ENCODE measurements around the gene ZNF385A. TPM values are rescaled to one million over a fixed set of nuclear protein-coding genes. Genes with fewer than 3 reads are reported as not detected.

Gene ZNF385A, protein sequence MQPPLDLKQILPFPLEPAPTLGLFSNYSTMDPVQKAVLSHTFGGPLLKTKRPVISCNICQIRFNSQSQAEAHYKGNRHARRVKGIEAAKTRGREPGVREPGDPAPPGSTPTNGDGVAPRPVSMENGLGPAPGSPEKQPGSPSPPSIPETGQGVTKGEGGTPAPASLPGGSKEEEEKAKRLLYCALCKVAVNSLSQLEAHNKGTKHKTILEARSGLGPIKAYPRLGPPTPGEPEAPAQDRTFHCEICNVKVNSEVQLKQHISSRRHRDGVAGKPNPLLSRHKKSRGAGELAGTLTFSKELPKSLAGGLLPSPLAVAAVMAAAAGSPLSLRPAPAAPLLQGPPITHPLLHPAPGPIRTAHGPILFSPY
- total RNA-seq (10 to 100 TPM in 1 of 5 donors, 1 to 10 TPM in 4; 1.2 to 35.7 (median 2.6) TPM), polyA plus RNA-seq (10 to 100 TPM; 16.9 to 35.1 (median 17.6) TPM)
- long read RNA-seq, donor 1, partial matches to known transcripts = 0 of 1 reads
- long read RNA-seq, donor 1, other reads (novel, unspliced or antisense) = 0 of 1 reads
- long read RNA-seq, donor 2 = 0 reads
- long read RNA-seq, donor 3 = 0 reads
- long read RNA-seq, donor 4 = 0 reads
- long read RNA-seq, donor 5 = 0 reads
- long read RNA-seq, donor 6, partial matches to known transcripts = 0 of 2 reads
- long read RNA-seq, donor 6, other reads (novel, unspliced or antisense) = 0 of 2 reads
- long read RNA-seq, donor 7, partial matches to known transcripts = 0 of 1 reads
- long read RNA-seq, donor 7, other reads (novel, unspliced or antisense) = 0 of 1 reads
- long read RNA-seq, donor 8, partial matches to known transcripts = 0 of 1 reads
- long read RNA-seq, donor 8, other reads (novel, unspliced or antisense) = 0 of 1 reads
- long read RNA-seq, donor 9 = 0 reads
- long read RNA-seq, donor 10 = 0 reads

DNA sequence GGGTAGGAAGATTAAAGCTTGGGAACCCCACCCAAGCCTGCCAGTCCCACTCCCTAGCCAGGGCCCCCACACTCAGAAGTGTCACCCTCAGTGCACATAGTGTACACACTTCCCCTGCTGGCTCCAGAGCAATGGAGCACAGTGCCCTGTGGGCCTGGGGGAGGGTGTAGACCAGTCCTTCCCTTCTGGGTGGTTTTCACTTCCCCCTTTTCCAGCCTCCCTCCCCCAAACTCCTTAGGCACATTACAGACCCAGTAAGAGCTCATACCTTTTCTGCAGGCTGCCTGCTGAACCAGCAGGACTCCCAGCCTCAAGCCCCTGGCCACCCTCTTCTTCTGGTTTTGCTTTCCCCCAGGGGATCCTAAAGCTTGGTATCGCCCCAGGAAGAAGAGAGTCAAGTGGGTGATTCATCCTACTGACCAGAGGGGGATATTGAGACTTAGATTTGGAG is at the start of gene ZNF385A:
Gene ZNF385A (minus strand): TSS at position 143 of the 451 bp plus-strand sequence. CDS start 219 bp downstream, outside the sequence.
- 78 to 100% (median 88%) methylated on average over 1 of the region's 1 CpG for WGBS, 5 donors

DNA sequence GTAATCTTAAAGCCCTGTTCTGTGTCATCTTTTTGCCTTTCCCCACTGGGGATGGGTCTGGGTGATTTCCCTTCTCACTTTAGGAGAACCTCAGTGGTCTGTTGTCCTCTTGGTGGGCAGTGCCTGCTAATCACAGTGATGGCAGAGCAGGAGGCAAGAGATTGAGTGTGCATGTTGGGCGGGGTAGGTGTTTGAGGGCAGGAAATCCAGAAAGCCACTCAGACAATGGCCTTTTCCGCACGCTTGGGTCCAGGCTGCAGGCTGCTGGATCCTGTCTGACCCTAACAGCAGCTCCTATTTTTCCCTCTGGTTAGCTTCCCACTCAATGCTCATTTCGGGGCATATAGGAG is 48.3 kb upstream of the ZNF385A start:
- 51 to 82% (median 72%) methylated on average over 4 of the region's 4 CpGs for WGBS, 5 donors
- Histone ChIP-seq H3K27me3 (peaks cover 0 to 9% (median 0%) of the 10 kb centered on the region in 3 donors), H3K36me3 (no peaks in the 10 kb centered on the region), H3K4me1 (peaks cover 6 to 43% (median 18%) of the 10 kb centered on the region in 4 donors), H3K4me3 (no peak overlapping the region), H3K9me3 (no peaks in the 10 kb centered on the region), H3K27ac (peak overlapping the region; percentile 16 to 74 (median 63))
- intact Hi-C loops (cut with DNase I; ENCODE audit: low total_unique reads) = no loop called here
- DNase-seq = no peak
- no peak for TF ChIP-seq EP300 (IDR thresholded peaks at IDR 0.05)

More for the DNA sequence above, at the start of gene ZNF385A:
- Histone ChIP-seq H3K9me3 (no peaks in the 10 kb centered on the region), H3K27me3 (no peaks in the 10 kb centered on the region), H3K4me1 (peaks cover under 1 to 41% (median 14%) of the 10 kb centered on the region in 4 donors), H3K4me3 (no peak within 1 kb of the TSS), H3K36me3 (no peaks in the 10 kb centered on the region), H3K27ac (peak within 1 kb of the TSS; percentile 31 to 73 (median 54))
- intact Hi-C loops (cut with DNase I; ENCODE audit: low total_unique reads) = no loop called here
- TF ChIP-seq, protein P1, sequence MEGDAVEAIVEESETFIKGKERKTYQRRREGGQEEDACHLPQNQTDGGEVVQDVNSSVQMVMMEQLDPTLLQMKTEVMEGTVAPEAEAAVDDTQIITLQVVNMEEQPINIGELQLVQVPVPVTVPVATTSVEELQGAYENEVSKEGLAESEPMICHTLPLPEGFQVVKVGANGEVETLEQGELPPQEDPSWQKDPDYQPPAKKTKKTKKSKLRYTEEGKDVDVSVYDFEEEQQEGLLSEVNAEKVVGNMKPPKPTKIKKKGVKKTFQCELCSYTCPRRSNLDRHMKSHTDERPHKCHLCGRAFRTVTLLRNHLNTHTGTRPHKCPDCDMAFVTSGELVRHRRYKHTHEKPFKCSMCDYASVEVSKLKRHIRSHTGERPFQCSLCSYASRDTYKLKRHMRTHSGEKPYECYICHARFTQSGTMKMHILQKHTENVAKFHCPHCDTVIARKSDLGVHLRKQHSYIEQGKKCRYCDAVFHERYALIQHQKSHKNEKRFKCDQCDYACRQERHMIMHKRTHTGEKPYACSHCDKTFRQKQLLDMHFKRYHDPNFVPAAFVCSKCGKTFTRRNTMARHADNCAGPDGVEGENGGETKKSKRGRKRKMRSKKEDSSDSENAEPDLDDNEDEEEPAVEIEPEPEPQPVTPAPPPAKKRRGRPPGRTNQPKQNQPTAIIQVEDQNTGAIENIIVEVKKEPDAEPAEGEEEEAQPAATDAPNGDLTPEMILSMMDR (IDR thresholded peaks at IDR 0.05) = no peak
- TF ChIP-seq POLR2A (IDR thresholded peaks at IDR 0.05) = no peak
- TF ChIP-seq POLR2AphosphoS5 (IDR thresholded peaks at IDR 0.05) = no peak
- TF ChIP-seq EP300 (IDR thresholded peaks at IDR 0.05) = no peak
- peak in 1 of 2 donors; percentile 48 for DNase-seq

DNA sequence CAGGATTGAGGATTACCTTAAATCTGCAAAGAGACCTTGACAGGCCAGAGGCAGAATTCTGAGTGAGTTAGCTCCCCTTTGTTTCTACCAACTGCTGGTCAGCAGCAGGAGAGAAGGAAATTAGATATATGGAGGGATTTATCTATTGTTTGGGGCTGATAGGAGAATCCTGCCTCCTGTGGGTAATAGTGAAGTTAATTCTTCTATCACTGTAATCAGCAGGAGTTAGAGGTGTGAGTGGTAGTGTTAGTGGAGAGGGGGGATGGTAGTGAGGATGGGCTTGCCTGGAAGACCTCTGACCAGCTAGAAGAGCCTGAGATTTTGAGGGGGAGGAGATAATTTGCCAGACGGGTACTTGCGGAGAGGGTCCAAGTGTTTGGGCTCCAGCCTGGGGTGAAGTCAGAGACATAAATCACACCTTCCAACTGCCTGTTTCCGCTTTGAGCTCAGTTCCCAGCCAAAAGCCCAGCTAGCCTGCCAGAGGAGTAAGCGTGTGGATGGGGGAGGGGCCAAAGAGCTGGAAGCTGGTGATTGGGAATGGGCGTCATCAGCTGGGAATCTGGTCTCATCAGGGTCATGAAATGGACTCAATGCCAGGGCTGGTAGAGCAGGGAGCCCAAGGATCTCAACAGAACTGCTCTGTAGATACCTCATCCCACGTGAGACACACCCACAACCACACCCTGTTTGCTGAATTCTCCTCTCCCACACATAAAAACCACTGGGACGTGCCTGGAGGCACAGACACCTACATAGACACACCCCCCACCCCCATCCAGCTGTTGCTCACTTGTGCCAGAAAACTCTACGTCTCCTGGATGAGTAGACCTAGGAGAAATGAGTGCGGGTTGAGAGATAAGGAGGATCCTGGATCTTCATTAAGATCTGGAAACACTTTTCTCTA is 47.6 kb upstream of the ZNF385A start:
- WGBS, 5 donors = 24 to 35% (median 28%) methylated on average over 9 of the region's 9 CpGs
- H3K36me3 ChIP-seq = no peaks in the 10 kb centered on the region
- intact Hi-C loops (cut with DNase I; ENCODE audit: low total_unique reads) = no loop called here
- peak overlapping the region; percentile 31 to 74 (median 64) for H3K27ac ChIP-seq
- no peaks in the 10 kb centered on the region for H3K9me3 ChIP-seq
- no peak overlapping the region for H3K4me3 ChIP-seq
- peaks cover 8 to 46% (median 20%) of the 10 kb centered on the region in 4 donors for H3K4me1 ChIP-seq
- peaks cover 0 to 11% (median 0%) of the 10 kb centered on the region in 3 donors for H3K27me3 ChIP-seq
- peak; percentile 46 to 84 for DNase-seq
- TF ChIP-seq, protein P1 (IDR thresholded peaks at IDR 0.05) = no peak
- TF ChIP-seq EP300 (IDR thresholded peaks at IDR 0.05) (peak; percentile 35), POLR2AphosphoS5 (IDR thresholded peaks at IDR 0.05) (peak in 2 of 3 donors; percentile 68 to 71)

DNA sequence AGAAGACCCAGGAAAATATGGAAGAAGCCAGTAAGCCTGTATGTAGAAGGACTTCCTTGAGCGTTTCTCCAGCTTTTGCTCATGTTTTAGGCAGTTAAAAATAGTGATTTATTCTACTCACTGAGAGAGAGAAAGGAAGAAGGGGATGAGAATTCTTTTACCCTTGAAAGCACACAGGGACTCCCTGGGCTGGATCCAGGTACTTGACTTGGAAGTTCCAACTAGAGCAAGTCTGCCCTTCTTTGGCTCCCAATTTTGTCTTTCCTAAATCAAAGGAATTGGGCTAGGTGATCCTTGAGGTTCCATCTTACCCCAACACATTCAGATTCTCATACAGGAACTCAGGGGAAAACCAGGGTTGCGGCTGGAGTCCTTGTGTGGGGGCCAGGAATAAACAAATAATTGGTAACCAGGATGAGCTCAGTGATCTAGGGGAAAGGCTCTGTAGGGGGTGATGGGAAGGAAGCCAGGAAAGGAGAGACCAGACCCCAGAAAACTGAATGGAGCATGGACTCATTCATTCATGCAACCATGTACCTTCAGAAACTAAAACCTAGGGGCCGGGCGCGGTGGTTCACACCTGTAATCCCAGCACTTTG is 46.0 kb upstream of the ZNF385A start:
- DNase-seq = no peak
- intact Hi-C loops (cut with DNase I; ENCODE audit: low total_unique reads) = no loop called here
- no peaks in the 10 kb centered on the region for H3K36me3 ChIP-seq
- H3K4me3 ChIP-seq = no peak overlapping the region
- H3K27me3 ChIP-seq = peaks cover 0 to 18% (median 0%) of the 10 kb centered on the region in 3 donors
- WGBS, 5 donors = 86 to 94% (median 91%) methylated on average over 5 of the region's 5 CpGs
- peaks cover 8 to 51% (median 20%) of the 10 kb centered on the region in 4 donors for H3K4me1 ChIP-seq
- H3K27ac ChIP-seq = peak overlapping the region in 3 of 5 donors; percentile 14 to 74 (median 29)
- TF ChIP-seq EP300 (IDR thresholded peaks at IDR 0.05) (no peak), POLR2AphosphoS5 (IDR thresholded peaks at IDR 0.05) (no peak), POLR2A (IDR thresholded peaks at IDR 0.05) (no peak)
- TF ChIP-seq, protein P1 (IDR thresholded peaks at IDR 0.05) = no peak
- H3K9me3 ChIP-seq = no peaks in the 10 kb centered on the region
